ENCODE measurements around the gene CXCR2.
"Not testable (repeated sequence)": the region's sequence is repeated elsewhere in the genome, so short reads cannot be mapped to it uniquely, and the experiment has no call there.

- not testable (repeated sequence) for TF ChIP-seq POLR2A (IDR thresholded peaks at IDR 0.05; ENCODE audit: low read length); GATA1 (IDR thresholded peaks at IDR 0.05; ENCODE audit: low read depth, low read length)
Observed at GRCh38 chr2:218122286-218122685, 3.5 kb upstream of the CXCR2 start.
